Measurements from ENCODE around the gene HSD17B10.
"Not testable (repeated sequence)": the region's sequence is repeated elsewhere in the genome, so short reads cannot be mapped to it uniquely, and the experiment has no call there.

Gene HSD17B10

DNA sequence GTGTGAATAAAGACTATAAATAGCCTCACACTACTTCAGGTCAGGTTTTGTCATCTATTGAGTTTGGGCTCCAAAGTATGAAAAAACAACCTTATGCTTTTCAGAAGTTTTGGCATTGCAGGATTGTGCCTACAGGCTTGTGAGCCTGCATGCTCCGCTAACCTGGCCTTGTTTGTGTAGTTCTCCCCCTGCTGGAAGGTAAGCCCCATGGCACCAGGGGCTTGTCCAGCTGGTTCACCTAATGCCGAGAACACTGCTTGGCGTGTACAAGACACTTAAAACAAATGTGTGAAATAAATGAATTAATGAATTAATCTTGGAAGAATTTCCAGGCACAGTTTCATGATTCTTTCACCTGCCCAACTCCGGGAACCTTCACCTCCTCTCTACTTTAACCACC, 1.8 kb upstream of the HSD17B10 start:
- DNase-seq, result peak; percentile 89

DNA sequence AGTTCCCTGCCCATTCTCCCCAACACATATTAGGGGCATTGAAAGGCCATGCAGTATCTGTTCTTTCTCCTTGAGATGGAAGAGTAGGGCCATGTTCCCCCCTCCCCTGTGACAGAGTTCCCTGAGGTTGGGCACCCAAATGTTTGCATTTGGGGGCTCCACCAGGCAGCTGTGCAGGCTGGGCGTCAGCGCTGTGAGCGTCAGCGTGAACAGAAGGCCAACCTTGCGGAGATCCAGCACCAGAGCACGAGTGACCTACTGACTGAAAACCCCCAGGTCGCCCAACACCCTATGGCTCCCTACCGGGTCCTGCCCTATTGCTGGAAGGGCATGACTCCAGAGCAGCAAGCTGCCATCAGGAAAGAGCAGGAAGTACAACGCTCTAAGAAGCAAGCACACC, 3.9 kb downstream of the HSD17B10 start:
- DNase-seq, result no peak

DNA sequence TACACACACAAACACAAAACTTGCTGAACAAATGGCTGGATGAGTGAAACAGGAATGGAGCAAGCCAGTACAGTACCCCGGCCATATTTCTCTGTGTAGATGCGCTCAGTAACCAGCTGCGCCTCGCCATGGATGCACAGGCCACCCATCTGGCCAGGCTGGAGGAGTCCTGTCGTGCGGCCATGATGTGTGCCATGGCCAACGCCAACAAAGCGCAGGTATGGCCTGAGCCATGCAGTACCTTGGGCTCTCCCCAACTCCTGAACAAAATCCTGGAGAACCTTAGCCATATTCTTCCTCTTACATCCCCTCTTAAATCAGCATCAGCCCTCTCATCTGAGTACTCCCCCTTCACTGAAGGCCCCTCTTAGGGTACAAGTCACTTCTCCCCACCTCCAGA, 4.4 kb downstream of the HSD17B10 start:
- no peak for DNase-seq

DNA sequence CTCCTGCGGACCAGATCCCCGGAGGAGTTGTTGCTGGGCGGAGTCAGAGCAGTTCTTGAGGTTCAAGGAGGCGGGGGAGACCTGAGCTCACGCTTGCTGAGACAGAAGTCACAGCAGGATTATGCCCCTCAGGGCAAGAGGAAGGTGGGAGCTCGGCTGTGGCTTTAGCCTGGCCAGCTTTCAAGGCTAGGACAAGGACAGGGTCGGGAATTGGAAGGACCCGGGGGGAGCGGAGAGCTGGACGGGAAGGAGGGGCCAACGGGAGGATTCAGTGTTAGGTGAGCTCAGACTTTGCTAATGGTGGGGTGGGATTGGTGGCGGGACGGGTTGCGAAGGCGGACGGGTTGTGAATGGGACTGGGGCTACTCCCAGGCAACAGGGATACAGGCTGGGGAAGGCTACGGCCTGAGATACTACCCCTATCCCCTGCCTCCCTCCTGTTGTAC, 11.3 kb downstream of the HSD17B10 start, which contains the start of gene RIBC1:
Gene RIBC1, plus strand, starts transcription at position 13 of the 446 bp plus-strand sequence. CDS start 3,404 bp downstream, outside the sequence.
- no peak for DNase-seq

DNA sequence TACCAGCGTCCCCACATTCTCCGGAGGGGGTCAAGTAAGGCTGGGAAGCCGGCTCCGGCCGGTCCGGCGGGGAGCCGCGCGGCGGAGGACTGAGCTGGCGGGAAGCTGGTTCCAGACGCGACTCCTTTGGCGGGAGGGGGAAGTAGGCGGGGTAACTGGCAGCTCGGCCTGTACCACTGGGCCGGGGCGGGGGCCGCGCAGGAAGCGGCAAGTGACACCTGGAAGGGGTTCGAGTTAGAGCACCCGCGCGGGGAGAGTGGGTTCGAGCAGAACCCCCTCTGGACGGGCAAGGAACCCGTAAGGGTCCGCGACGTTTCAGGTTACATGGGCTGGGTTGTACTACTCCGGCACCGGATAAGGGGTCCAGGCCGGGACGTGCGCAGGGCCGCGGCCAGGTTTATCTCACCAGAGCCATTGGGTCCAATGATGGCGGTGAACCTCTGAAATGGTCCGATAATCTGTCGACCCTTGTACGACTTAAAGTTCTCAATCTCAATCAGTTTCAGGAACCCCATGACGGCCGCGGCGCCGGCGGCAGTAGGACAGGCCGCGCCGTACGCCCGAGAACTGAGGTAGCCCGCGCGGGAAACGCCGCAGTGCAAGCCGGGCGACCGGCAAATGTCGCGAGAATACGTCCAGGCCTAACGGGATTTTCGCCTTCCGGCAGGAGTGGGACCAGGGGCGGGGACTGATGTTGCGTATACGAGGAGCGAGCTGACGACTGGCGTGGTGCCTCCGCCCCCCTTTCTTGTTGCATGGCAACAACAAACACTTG, 11.9 kb downstream of the HSD17B10 start, which contains the start of gene SMC1A:
Gene SMC1A, minus strand, starts transcription at position 569 of the 775 bp plus-strand sequence. Its CDS starts 54 bp downstream, at position 515.
- peak; percentile 99 for DNase-seq

DNA sequence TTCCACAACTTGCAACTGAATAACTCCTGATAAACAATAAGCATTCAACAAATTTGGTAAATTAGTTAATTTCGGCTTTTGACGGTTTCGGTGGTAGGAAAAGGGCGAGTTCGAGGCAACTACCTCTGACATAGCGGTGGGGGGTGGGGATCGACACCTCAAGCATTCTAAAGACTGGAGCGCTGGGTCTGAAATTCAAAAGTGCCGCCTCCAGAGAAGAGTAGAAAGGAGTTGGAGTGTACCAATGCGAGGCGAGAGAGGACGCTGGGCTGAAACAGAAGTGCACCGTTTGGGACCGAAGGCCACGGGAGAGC, 12.4 kb downstream of the HSD17B10 start:
- no peak for DNase-seq

DNA sequence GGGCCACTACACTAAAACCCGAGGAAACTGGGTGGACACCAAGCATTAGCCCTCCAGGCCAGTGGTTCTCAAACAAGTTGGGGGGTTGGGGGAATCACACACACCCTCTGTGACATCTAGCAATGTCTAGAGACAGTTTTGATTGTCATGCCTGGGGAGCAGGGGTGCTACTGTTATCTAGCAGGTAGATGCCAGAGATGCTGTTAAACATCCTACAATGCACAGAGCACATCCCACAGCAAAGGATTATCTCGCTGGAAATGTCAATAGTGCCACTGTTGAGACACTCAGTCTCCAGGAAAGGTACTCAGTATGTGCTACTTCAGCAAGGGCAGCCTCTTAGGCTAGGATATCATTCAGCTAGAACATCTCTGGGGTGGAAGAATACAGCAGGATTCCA, 13.0 kb downstream of the HSD17B10 start:
- no peak for DNase-seq

DNA sequence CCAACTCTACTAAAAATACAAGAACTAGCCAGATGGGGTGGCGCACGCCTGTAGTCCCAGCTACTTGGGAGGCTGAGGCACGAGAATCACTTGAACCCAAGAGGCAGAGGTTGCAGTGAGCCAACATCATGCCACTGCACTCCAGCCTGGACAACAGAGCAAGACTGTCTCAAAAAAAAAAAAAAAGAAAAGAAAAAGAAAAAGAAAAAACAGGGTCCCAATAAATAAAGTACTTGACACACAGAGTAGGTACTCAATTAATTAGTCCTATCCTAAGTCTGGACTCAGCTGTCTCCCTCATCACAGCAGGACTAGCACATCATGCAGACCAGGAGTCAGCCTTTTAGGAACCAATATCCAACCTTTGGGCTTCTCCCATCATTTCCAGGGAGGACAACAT, 13.8 kb downstream of the HSD17B10 start:
- not testable (repeated sequence) for DNase-seq

DNA sequence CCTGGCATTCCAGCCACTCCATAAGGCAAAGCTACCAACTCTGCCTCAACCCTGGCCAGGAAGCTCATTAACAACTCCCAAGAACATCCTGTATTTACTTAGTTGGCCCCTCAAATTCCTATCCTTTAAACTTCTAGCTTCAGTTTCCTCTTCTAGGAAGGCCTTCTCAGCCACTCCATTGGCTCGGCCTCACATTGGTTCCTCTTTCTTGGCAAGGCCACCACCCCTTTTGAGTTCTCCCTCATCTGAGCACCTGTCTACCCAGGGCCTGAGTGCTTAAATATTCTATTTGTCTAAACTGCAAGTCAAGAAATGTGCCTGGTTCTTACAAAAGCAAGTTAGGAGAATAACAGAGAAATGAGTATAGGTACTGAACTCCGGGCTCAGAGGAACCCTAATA, 21.7 kb downstream of the HSD17B10 start:
- no peak for DNase-seq

DNA sequence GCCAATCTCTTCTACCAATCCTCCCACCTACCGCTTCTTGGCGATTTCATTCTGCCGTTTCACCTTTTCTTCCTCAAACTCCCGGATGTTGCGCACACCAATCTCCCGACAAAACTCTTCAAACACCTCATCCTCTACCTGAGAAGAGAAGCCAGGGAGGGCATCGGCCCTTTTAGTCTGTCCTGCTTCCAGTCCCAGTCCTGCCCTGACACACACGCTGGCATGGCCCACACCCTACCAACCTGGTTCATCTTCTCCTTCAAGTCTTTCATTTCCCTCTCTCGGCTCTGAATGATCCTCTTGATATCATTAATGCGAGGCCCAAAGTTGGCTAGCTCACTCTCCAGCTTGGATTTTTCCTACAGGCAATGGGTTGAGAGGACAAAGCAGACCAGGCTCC, 30.6 kb downstream of the HSD17B10 start:
- DNase-seq, result no peak

DNA sequence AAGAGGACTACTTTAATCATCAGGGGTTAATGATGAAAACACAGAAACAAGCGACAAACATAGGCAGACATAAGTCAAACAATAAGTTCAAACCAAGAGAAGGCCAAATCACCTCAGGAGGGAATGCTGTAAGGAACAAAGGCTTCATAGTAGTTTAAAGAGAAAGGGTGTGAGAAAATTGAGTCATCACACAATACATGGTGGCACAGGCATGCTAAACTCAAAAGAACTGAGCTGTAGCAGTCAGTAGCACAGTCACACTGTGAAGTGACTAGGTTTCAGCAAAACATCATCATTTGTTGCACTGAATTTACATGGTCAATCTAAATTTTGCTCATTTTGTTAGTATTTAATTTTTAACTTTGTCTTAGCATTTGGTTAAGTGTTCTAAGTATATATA, 36.0 kb downstream of the HSD17B10 start:
- DNase-seq, result peak; percentile 37

DNA sequence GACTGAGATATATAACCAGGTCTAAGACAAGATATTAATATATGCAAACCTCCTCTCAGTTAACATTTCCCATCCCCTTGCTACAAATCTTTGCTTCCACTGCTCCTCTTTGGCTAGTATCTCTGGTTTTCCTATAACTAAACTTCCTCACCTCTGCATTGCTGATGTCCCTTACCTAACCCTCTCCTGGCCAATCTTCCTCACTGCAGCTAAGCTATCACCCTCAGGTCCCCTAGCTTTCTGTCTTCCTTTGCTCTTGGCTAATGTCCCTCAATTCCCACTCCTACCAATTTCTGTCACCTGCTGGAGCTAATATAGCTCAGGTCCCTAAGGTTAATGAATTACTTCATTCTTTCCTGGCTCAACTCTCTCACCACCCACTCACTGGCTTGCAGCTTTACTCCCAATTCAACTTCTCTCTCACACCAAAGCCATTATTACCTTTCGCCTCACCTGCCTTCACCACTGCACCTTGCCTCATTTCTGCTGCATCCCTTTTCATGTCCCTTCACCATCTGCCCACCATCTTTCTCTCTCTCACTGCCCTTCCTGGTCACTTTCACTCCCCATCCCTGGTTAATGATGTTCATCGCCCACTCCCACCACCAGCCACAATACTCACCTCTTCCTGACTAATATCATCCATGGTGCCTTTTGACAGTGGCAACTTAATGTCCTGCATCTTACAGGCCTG, 38.4 kb downstream of the HSD17B10 start:
- DNase-seq, result no peak

DNA sequence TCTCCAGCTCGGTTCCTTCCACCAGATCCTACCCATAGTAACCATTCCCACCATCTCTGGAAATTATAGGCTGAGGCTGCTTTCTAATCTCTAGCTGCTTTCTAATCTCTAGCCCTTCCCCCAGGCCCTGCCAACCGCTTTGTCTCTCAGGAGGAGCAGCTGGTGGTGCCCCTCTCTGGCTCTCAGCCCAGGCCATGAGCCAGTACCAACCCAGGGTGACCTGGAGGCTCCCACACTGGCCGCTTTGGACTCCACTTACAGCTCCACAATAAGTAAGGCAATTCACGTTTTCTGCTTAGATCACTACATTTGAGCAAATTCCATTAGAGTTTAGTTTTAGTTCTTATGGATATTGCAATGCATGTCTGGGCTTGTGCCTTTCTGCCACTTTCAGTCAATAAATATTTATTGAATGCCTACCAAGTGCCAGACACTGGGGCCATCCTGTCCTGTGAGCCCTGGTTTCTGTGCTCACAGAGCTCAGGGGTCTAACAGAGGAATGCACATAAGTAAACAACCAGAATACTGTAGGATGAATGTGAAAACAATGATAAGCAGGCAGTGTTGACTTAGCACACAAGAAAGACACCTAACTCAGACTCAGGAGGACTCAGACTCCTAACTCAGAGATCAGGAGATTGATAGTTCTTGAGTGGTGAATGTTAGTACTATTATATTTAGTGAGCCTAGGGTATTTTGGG, 50.6 kb downstream of the HSD17B10 start:
- DNase-seq, result no peak

Measured in activated CD4-positive, alpha-beta T cell treated with anti-CD3 and anti-CD28 coated beads, Interleukin-10, Interleukin-2, amounts not matched to agents 100 ng/mL and 50 ng/mL, durations not matched to agents 16 hours and 8 hours (primary cell).